Vagina (tissue), 2 donors: ENCODE data around the gene TET2. TPM values are rescaled to one million over a fixed set of nuclear protein-coding genes. Genes with fewer than 3 reads are reported as not detected.

Experiments used
- DNase-seq, 2 donors: peaks; one replicate each; pipeline ENCODE4 v3.0.0-alpha.2; 2017; ENCODE audit errors: extremely low spot score in 2 of 2
- H3K27ac ChIP-seq: fragments of 200-600 bp; sonication (generic); one replicate; pipeline ENCODE4 v1.5.1; 2019
- H3K27me3 ChIP-seq: fragments of 200-600 bp; sonication (generic); one replicate; pipeline ENCODE4 v1.5.1; 2019
- H3K36me3 ChIP-seq, 2 donors: fragments of 200-600 bp; sonication (generic); one replicate each; pipeline ENCODE4 v1.5.1; 2017 to 2019
- H3K4me1 ChIP-seq: fragments of 200-600 bp; sonication (generic); one replicate; pipeline ENCODE4 v1.5.1; 2019
- H3K4me3 ChIP-seq, 2 donors: fragments of 200-600 bp; sonication (generic); 1 replicate in 1 of 2; 2 replicates in 1 of 2; pipeline ENCODE4 v1.5.1; 2016 to 2019
- H3K9me3 ChIP-seq: fragments of 200-600 bp; sonication (generic); one replicate; pipeline ENCODE4 v1.5.1; 2019
- CTCF ChIP-seq, 3 experiments: fragments of 450-650 bp in 2 of 3; fragments of 200-600 bp in 1 of 3; sonication (generic) in 1 of 3; IDR thresholded peaks; one replicate each; pipeline ENCODE4 v1.5.1; 2017 to 2019; ENCODE audit warnings: antibody characterized with exemption in 3 of 3, mild to moderate bottlenecking in 2 of 3, moderate library complexity in 2 of 3
- POLR2A ChIP-seq, 2 donors: fragments of 450-650 bp; IDR thresholded peaks; one replicate each; pipeline ENCODE4 v1.6.1; 2017; ENCODE audit warnings: antibody characterized with exemption in 2 of 2, mild to moderate bottlenecking in 2 of 2, moderate library complexity in 2 of 2
- POLR2AphosphoS5 ChIP-seq, 2 donors: sonication (generic); formaldehyde crosslinking; IDR thresholded peaks; one replicate each; pipeline ENCODE4 v1.9.0; 2017; ENCODE audit warnings: antibody characterized with exemption in 2 of 2, mild to moderate bottlenecking in 2 of 2, low read depth in 1 of 2; ENCODE audit not compliant: insufficient read depth in 1 of 2
- intact Hi-C: fragments of 100-400 bp; cut with DNase I; formaldehyde crosslinking; loops from one replicate; pipeline ENCODE4 v1.15.1; 2023
- total RNA-seq: library from RNA; depleted of rRNA; stranded (reverse); fragments of >200 nt; gene quantifications from one replicate; pipeline ENCODE4 v1.2.3, GENCODE V29; 2016

The TET2 gene
- total RNA-seq, 1 donor from 2014 or later = 31.9 TPM

- Histone ChIP-seq H3K27me3 (no peaks in the 10 kb centered on the region), H3K4me3 (no peak overlapping the region), H3K27ac (no peak overlapping the region), H3K4me1 (peaks cover 9% of the 10 kb centered on the region), H3K9me3 (no peaks in the 10 kb centered on the region), H3K36me3 (peaks cover 0 to 25% of the 10 kb centered on the region in 2 donors)
- no peak for TF ChIP-seq POLR2A (IDR thresholded peaks at IDR 0.05)
- TF ChIP-seq POLR2AphosphoS5 (IDR thresholded peaks at IDR 0.05; ENCODE audit: insufficient read depth in 1 of 2, low read depth in 1 of 2) = no peak
- no peak for TF ChIP-seq CTCF (IDR thresholded peaks at IDR 0.05)
- intact Hi-C loops = no loop called here
- no peak for DNase-seq
Observed at GRCh38 chr4:105236916-105237311, 90.2 kb downstream of the TET2 start.

GRCh38 chr4:105240037-105240436, 93.4 kb downstream of the TET2 start:
- peaks cover 0 to 14% of the 10 kb centered on the region in 2 donors for H3K36me3 ChIP-seq
- intact Hi-C loops = no loop called here
- TF ChIP-seq POLR2A (IDR thresholded peaks at IDR 0.05) (no peak), CTCF (IDR thresholded peaks at IDR 0.05) (no peak), POLR2AphosphoS5 (IDR thresholded peaks at IDR 0.05; ENCODE audit: insufficient read depth in 1 of 2, low read depth in 1 of 2) (no peak)

GRCh38 chr4:105241451-105241850, 94.8 kb downstream of the TET2 start:
- H3K27ac ChIP-seq = no peak overlapping the region
- H3K27me3 ChIP-seq = no peaks in the 10 kb centered on the region
- H3K36me3 ChIP-seq = peaks cover 0 to 3% of the 10 kb centered on the region in 2 donors
- no peak overlapping the region for H3K4me3 ChIP-seq
- DNase-seq = no peak
- peaks cover 17% of the 10 kb centered on the region for H3K4me1 ChIP-seq
- TF ChIP-seq CTCF (IDR thresholded peaks at IDR 0.05) = no peak
- no peak for TF ChIP-seq POLR2A (IDR thresholded peaks at IDR 0.05)
- no peak for TF ChIP-seq POLR2AphosphoS5 (IDR thresholded peaks at IDR 0.05; ENCODE audit: insufficient read depth in 1 of 2, low read depth in 1 of 2)
- H3K9me3 ChIP-seq = no peaks in the 10 kb centered on the region
- intact Hi-C loops = no loop called here

More at GRCh38 chr4:105240037-105240436, 93.4 kb downstream of the TET2 start:
- no peaks in the 10 kb centered on the region for H3K27me3 ChIP-seq
- H3K4me3 ChIP-seq = no peak overlapping the region
- H3K27ac ChIP-seq = no peak overlapping the region
- peaks cover 9% of the 10 kb centered on the region for H3K4me1 ChIP-seq
- no peak for DNase-seq
- no peaks in the 10 kb centered on the region for H3K9me3 ChIP-seq

- Histone ChIP-seq H3K9me3 (no peaks in the 10 kb centered on the region), H3K4me1 (peaks cover 15% of the 10 kb centered on the region), H3K27me3 (no peaks in the 10 kb centered on the region), H3K36me3 (peaks cover 0 to 3% of the 10 kb centered on the region in 2 donors), H3K4me3 (no peak overlapping the region), H3K27ac (no peak overlapping the region)
- TF ChIP-seq CTCF (IDR thresholded peaks at IDR 0.05) (no peak), POLR2A (IDR thresholded peaks at IDR 0.05) (no peak), POLR2AphosphoS5 (IDR thresholded peaks at IDR 0.05; ENCODE audit: insufficient read depth in 1 of 2, low read depth in 1 of 2) (no peak)
- intact Hi-C loops = no loop called here
- no peak for DNase-seq
Observed at GRCh38 chr4:105243446-105243845, 96.8 kb downstream of the TET2 start.

- Histone ChIP-seq H3K27me3 (no peaks in the 10 kb centered on the region), H3K4me3 (no peak overlapping the region), H3K4me1 (peaks cover 15% of the 10 kb centered on the region), H3K27ac (no peak overlapping the region), H3K36me3 (peaks cover 0 to 13% of the 10 kb centered on the region in 2 donors), H3K9me3 (no peaks in the 10 kb centered on the region)
- DNase-seq = no peak
- TF ChIP-seq POLR2AphosphoS5 (IDR thresholded peaks at IDR 0.05; ENCODE audit: insufficient read depth in 1 of 2, low read depth in 1 of 2) (no peak), POLR2A (IDR thresholded peaks at IDR 0.05) (no peak), CTCF (IDR thresholded peaks at IDR 0.05) (no peak)
- intact Hi-C loops = no loop called here
Observed at GRCh38 chr4:105246712-105247111, 100.0 kb downstream of the TET2 start.
